ENCODE results near the gene SMCO3.

Gene SMCO3

GRCh38 chr12:14775636-14775980, 38.4 kb downstream of the SMCO3 start:
- TF ChIP-seq CTCF (IDR thresholded peaks at IDR 0.05; ENCODE audit: low read depth, low read length), result no peak
- DNase-seq (ENCODE audit: extremely low read depth, low read depth), result no peak

- TF ChIP-seq CTCF (IDR thresholded peaks at IDR 0.05; ENCODE audit: low read depth, low read length), result no peak
- no peak for DNase-seq (ENCODE audit: extremely low read depth, low read depth)
Observed at GRCh38 chr12:14774906-14775635, 38.9 kb downstream of the SMCO3 start.

- TF ChIP-seq CTCF (IDR thresholded peaks at IDR 0.05; ENCODE audit: low read depth, low read length), result no peak; the same call in 1 of the 2 replicates
- peak; percentile 90 for DNase-seq (ENCODE audit: extremely low read depth, low read depth)
Observed at GRCh38 chr12:14774074-14774905, 39.7 kb downstream of the SMCO3 start.

GRCh38 chr12:14773685-14774073, 40.3 kb downstream of the SMCO3 start:
- no peak for DNase-seq (ENCODE audit: extremely low read depth, low read depth)
- TF ChIP-seq CTCF (IDR thresholded peaks at IDR 0.05; ENCODE audit: low read depth, low read length), result no peak

GRCh38 chr12:14772946-14773345, 41.0 kb downstream of the SMCO3 start:
- DNase-seq (ENCODE audit: extremely low read depth, low read depth), result no peak
- TF ChIP-seq CTCF (IDR thresholded peaks at IDR 0.05; ENCODE audit: low read depth, low read length), result no peak

- no peak for DNase-seq (ENCODE audit: extremely low read depth, low read depth)
- TF ChIP-seq CTCF (IDR thresholded peaks at IDR 0.05; ENCODE audit: low read depth, low read length), result no peak
Observed at GRCh38 chr12:14771651-14772137, 42.3 kb downstream of the SMCO3 start.

Measured in AG09319 (cell line).